ENCODE data around the gene CD248.
"Not testable (repeated sequence)": the region's sequence is repeated elsewhere in the genome, so short reads cannot be mapped to it uniquely, and the experiment has no call there.

Gene CD248

DNA sequence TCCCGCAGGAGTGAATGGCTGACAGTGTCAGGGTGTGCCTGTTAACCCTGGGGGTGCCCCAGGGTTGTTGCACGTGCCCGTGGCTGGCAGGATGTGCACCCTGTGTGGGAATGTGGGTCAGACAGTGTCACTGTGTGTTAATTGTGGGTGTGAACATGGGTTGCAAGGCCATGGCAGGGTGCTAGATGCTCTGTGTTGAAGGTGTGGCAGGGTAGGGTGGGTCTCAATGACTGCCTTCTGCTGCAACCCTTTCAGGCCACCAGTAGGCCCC is 11.1 kb upstream of the CD248 start:
- DNase-seq, result no peak

DNA sequence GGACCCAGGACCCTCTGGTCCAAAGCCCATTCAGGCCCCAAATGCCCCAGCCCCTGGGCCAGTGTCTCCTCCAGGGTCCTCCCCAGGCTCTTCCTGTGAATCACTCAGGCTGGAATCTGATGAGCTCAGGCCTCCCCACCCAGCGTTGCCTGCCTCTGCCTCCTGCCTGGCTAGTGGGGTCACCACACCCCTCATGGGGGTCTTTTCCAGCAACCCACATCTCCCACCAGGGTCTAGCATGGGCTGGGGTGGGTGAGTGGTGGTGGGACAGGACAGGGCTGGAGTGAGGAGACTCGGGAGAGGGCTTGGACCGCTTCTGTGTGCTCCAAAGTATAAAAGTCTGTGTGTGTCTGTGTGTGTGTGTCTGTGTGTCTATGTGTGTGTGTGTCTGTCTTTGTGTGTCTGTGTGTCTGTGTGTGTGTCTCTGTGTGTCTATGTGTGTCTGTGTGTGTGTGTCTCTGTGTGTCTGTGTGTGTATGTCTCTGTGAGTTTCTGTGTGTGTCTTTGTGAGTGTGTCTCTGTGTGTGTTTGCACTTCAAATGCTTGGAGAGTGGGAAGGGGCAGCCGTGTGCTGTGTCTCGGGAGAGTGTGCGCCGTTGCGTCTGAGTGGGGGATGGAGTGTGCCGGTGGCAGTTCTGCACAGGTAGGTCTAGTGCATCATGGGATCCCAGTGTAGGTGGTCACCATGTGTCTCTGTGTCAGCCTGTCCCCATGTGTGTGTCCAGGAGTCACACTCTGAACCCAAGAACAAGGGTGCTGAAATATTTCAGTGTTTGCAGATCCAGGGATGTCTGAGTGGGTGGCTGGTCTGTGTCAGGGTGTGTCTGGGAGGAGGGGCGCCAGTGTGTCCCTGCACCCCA is 10.6 kb upstream of the CD248 start:
- DNase-seq, result no peak

DNA sequence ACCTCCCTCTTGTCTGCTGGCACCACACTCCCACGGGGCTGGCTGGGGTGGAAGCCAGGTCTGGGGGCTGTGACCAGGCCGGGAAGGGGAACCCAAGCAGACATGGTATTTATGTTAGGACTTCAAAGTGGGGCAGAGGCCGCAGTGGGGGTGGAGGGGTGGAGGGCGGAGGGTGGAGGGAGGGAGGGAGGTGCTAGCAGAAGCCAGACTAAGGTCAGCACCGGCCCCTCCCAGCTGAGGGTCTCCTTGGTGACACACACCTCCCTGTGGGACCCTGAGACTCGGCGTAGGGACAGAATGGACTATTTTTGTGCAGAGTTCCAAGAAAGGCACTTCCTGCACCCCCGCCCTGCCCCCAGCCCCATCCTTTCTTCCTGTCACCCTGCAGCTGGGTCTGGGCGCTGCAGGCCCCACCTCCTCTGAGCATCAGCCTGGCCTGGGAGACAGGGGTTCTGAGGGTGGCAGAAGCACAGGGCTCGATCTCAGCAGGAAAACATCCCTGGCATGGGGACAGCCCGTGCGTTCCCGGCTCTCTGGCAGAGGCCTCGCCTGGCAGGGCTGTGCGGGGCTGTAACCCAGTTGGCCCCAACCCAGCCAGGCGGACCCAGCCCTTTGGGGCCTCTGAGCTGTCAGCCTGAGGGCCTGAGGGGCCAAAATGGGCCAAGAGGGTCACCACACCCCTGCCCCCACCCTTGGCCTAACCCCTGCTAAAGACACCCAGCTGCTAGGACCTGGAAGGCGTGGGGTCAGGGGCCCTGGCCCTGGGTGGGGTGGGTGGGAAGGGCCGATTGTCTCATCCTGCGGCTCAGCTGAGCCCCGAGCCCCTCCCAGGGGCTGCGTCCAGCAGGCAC is 9.6 kb upstream of the CD248 start:
- no peak for DNase-seq

DNA sequence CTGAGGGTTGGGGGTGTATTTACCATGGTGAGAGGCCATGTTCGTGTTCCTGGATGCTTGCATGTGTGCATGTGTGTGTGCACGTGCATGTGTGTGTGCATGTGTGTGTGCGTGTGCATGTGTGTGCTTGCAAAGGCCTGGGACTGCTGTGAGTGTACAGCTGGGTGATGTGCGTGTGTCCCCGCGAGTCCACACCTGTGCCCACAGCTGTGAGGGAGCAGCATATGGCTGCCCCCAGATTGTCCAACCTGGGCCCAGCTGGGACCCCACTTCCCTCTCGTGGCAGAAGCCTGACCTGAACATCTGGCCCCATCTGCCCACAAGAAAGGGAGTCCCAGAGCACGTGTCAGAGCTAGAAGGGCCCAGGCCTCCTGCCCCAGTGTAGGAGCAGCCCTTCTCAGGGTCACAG is 8.4 kb upstream of the CD248 start:
- DNase-seq, result no peak

DNA sequence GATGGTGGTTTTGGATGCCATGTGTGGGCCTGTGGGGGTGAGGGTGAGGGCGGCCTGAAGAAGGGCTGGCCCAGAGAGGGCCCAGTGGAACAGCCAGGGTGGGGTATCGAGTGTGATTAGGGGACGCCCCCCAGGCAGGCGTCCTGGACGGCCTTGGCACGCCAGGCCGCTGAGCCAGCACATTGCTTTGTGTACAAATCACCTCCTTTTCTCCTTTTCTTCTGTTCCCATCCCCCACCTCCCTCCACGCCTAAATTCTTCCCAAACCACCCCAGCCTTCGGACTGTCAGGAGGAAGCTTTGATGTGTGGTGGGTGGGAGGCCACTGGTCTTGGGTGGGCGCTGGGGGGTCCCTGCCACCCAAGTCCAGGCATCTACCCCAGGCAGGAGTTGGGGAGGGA is 7.8 kb upstream of the CD248 start:
- no peak for DNase-seq

DNA sequence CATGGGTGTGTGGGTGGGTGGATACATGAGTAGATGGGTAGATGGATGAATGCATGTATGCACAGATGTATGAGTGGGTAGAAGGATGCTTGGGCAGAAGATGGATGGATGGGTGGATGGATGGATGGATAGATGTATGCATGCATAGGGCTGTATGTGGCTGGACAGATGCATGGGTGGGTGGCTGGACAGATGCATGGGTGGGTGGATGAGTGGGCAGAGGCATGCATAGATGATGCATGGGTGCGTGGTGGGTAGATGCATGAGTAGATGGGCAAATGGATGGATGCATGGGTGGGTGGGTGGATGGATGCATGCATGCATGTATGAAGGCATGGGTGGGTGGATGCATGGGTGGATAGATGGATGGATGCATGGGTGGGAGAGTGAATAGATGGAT is 6.8 kb upstream of the CD248 start:
- no peak for DNase-seq

DNA sequence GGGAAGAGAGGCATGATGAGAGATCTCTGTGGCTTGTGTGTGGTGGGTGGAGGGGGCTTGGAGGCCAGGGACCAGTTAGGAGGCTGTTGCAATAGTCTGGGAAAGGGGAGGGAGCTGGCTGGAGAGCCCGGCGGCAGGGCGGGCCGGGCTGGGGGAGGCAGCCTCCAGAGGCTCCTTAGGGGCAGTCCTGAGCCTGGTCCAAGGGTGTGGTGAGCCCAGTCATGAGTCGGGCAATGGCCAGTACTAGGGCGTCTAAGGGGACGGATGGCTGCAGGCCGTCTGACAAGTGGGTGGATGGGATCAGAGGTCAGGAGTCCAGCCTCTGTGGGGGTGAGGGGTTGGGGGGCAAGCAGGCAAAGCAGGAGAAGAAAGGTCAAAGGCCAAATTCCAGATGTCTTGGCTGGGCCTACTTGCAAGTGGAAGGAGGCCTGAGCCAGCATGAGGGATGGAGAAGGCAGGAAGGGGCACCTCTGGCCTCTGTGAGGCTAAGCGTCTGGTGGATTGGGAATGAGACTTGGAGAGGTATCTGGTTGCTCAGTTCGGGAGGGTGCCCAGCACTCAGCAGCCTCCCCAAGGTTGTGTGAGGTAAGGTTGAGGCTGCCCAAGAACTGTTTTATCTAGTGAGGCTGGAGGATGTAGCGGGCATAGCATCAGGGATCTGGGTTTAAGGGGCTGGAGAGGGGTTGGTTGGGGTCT is 6.0 kb upstream of the CD248 start:
- DNase-seq, result no peak

DNA sequence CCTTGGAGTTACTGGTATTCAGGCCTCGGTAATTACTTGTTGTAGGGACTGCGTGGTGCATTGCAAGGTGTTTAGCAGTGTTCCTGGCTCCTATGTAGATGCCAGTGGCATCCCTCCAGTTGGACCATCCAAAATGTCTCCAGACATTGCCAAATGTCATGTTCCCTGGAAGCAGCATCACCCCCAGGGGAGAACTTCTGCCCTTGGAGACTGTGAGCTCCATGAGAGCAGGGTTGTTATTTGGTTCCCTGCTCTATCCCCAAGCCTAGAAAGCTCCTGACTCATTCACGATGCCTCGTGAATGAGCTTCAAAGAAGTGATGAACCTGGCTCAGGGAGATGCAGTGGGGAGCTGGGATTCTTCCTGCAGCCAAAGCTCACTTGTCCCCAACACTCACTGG is 4.8 kb upstream of the CD248 start:
- no peak for DNase-seq

DNA sequence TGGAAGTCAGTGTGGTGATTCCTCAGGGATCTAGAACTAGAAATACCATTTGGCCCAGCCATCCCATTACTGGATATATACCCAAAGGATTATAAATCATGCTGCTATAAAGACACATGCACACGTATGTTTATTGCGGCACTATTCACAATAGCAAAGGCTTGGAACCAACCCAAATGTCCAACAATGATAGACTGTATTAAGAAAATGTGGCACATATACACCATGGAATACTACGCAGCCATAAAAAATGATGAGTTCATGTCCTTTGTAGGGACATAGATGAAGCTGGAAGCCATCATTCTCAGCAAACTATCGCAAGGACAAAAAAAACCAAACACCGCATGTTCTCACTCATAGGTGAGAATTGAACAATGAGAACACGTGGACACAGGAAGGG is 3.9 kb upstream of the CD248 start:
- not testable (repeated sequence) for DNase-seq

DNA sequence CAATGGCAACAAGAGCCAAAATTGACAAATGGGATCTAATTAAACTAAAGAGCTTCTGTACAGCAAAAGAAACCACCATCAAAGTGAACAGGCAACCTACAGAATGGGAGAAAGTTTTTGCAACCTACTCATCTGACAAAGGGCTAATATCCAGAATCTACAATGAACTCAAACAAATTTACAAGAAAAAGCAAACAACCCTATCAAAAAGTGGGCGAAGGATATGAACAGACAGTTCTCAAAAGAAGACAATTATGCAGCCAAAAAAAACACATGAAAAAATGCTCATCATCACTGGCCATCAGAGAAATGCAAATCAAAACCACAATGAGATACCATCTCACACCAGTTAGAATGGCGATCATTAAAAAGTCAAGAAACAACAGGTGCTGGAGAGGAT is 3.4 kb upstream of the CD248 start:
- DNase-seq, result not testable (repeated sequence)

DNA sequence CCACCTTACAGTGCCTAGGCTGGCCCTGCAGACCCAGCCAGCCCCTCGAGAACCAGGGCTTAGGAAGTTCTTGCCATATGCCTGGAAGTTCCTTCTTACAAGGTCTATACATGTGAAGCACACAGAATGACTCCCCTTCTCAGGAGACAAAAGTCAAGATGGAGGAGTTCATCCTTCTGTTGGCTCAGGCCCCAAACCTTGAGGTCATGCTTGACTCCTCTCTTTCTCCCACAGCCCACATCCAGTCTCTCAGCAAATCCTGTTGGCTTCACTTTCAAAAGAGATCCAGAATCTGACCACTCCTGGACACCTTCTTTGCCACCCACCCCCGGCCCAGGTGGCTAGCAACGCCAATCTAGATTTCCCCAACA is 1.7 kb upstream of the CD248 start:
- DNase-seq, result no peak

DNA sequence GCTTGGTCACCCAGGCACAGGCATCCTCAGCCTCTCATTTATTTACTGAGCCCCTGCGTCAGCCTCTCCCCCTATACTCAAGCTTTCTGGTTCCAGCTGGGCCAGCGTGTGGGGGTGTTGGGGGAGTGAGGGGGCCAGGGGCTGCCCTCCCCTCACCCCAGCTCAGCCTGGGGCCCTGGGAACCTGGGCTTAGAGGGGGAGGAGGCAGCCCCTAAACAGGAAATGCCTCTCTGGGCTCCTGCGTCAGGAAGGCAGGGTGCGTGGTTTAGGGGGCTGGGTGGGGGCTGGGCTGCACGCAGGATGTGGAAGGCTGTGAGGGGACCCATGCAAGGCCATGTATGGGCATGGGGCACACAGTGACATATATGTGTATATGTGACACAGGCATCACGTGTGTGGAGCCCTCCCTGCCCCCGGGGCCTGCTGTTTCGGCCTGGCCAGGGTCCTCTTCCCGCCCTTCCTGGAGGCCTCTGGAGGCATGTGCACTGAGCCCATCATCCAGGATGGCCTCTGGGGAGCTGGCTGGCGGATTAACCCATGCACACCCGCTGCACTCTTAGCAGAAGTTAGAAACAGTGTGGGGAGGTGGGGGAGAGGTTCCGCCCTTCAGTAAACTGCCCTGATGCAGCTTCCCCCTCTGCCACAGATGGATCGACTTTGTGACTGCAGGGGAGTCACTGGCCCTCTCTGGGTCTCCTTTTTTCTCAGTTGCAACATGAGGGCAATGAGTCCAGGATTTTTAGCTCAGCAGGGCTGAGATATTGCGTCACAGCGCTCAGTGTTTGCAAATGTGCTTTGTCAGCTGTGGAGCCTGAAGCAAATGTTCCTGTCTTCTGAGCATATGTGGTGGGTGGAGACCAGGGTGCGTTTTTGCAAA is 1.1 kb upstream of the CD248 start:
- DNase-seq, result no peak

DNA sequence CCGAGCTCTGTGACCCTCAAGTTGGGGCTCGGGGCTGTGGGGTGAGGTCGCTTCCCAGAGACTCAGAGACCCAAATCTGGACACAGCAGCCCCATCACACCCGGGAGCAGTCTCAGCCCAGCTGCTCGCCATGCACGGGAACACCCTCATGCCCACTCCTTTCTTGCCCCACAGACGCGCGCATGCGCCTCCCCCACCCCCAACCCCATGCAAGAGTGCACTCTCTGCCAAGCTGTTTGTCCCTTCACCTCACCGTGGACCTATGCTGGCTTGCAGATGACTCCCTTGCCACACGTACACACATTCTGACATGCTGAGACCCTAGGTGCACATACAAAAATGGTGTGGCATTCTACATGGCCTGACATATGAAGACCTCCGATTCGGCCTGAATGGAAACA is 478 bp upstream of the CD248 start:
- no peak for DNase-seq

DNA sequence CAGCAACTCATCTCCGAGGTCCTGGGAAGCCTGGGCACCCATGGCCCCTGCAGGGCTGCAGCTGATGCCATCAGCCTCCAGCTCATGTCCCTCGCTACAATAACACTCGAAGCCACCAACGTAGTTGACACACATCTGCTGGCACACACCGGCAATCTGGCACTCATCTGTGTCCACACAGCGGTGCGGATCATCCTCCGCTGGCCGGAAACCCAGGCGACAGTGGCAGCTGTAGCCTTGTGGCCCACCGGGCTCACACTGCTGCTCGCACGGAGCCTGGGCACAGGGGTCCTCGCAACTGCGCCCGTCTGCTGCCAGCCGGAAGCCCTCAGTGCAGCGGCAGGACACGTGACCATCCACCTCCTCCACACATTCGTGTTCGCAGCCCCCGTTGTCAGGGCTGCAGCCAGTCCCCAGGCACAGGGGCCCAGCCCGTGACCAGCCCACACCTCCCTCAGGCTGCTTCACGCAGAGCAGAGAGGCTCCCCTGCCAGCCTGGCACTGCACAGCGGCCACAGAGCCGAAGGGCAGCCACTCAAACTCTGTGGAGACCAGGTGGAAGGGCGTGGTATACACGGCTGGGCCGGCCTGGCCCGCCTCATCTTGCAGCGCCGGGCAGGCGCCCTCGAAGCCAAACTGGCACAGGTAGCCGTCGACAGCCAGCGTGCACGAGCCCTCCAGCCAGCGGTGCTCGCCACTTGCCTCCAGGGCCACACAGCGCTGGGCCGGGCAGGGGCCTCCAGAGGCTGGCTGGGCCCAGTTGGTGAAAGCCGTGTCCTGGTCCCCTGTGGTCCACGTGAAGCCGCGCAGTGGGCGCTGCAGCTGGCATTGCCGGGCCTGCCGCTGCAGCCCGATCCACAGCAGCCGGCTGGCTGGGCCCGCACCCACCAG is 678 bp downstream of the CD248 start:
- no peak for DNase-seq

DNA sequence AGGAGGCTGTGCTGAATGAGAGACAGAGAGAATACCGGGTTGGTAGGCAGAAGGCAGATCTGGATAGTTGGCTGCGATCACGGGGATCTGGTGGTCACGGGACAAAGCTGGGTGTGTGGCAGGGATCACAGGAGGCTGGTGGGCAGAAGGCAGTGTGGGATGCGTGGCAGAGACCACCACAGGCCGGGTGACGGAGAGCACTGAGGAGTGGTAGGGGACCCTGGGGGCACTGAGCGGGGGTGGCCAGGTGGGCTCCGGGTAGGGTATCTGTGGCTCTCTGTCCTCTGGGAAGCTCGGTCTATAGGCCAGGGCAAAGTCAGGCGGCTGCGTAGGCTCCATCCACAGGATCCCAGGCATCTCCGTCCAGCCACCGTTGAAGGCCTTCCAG is 1.4 kb downstream of the CD248 start:
- DNase-seq, result no peak

DNA sequence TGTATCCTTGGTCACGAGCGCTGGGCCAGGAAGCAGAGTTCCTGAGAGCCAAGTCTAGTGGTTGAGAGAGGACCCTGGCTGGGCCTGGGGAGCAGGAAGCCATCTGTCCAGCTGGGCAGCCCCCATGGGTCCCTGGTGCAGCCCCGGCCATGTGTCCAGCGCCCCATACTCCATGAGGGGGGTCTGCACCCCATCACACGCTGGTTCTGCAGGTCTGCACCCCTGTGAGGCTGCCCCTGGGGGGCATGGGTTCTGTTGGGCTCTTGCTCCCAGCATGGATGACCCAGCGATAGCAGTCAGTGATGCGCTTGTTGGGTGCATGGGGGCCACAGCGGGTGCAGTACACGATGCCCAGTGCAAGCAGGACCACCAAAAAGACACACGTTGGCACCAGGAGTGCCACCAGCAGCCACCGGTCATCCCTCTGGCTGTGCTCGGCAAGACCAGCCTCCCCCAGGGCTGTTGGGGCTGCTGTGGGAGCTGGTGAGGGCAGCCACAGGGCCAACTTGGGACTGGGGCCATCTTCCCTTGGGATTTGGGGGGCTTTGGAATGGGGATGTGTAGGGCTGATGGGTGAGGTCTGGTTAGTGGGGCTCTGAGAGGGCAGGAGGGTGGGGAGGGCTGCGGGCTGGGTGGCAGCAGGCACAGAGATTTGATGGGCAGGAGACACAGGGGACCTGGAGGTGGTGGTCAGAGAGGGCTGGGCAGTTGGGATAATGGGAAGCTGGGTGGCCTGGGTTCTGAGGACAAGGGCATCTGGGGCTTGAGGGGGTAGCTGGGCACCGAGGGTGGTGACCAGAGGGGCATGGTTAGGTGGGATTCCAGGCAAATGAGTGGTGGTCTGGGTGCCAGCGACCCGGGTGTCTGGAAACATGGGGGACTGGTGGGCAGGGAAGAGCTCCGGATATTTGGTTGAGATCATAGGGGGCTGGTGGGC is 2.0 kb downstream of the CD248 start:
- no peak for DNase-seq

DNA sequence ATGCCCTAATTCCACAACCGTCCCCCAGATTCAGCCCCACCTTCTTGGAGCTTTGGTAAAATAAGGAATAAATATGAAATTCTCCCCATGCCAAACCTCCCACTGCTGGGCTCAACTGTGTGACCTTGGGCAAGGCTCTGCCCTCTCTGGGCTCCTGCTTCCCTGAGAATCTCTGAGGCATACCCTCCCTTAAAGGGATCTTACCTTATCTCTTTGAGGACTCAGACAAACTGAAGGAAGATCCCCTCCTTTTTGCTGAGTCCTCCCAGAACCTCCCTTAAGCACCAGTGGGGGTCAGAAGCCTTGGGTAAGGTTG is 2.7 kb downstream of the CD248 start:
- DNase-seq, result no peak

DNA sequence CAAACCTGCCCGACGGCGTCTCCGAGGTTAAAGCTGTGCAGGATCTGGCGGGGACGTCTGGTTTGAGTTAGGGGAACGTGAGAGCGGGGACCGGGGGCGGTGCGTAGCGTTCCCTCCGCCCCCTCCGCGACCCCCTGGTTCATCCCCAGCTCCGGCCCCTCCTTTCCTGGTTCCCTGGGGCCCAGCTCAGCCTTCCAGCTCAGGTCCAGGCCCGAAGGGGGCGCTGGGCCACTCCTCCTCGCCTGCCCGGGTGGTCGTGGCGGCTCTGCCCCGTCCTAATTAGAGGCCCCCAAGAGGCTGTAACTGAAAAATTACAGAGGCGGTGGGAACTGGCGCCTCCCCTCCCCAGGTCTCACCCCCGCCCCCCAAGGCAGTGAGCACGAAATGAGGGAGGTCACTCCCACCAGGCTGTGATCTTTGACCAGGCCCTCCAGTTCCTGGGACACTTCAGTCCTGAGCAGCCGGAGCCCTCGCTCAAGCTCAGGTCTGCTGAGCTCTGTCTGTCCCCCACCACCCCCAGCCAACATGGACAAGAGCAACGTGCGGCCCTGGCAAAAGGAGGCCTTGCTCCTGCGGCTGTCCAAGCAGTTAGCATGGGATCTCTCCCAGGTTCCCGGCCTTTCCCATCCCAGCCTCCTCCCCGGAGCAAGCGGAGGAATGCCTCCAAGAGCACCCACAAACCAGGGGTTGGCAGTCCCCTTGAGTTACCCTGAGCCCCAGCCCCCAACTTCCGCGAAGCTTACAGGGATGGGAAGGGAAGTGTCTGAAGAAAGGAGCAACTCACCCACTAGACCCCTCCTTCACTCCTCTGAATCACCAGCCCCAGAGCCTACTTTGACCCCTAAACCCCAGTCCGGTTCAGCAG is 3.3 kb downstream of the CD248 start:
- DNase-seq, result no peak

DNA sequence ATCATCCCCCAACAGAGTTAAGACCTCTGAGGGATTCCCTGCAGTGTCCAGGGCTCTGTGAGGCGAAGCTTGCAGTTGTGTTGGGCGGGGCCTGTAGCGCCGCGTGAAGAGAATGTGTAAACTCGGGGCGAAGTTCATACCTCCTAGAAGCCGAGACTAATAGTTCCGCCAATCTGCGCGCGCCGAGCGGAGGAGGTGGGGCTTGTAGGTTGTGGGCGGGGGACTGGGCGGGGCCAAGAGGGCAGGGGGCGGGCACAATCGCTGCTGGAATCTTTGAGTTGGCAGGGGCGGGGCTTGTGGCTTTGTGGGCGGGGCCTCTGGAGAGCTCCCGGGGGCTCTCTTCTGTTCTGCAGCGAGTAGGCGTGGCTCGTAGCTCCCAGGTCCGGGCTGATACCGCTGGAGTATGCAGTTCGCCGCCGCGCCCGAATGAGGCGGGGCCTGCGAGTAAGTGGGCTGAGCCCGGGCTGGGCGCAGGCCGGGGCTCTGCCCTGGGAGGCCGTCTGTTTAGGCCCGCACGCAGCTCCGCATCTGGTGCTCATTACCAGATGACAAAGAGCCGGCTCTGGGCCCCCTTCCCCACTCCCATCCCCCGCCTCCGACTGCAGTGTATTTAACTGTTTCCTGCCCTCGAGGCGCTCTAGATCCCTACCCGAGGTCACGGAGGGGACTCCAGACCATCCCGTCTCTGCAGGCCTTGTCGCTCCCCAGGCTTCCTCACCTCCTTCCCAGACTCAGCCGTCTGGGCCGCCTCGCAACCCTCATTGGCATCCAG is 4.1 kb downstream of the CD248 start:
- DNase-seq, result peak; percentile 97
